HG03135 (cell line): ENCODE results near the gene MALT1.

Source experiments
- ATAC-seq: cut with Tn5 transposase; IDR thresholded peaks from one replicate; pipeline ENCODE4 v1.9.1; 2021; ENCODE audit warnings: mild to moderate bottlenecking, moderate library complexity; ENCODE audit not compliant: unreplicated experiment

The MALT1 gene

DNA sequence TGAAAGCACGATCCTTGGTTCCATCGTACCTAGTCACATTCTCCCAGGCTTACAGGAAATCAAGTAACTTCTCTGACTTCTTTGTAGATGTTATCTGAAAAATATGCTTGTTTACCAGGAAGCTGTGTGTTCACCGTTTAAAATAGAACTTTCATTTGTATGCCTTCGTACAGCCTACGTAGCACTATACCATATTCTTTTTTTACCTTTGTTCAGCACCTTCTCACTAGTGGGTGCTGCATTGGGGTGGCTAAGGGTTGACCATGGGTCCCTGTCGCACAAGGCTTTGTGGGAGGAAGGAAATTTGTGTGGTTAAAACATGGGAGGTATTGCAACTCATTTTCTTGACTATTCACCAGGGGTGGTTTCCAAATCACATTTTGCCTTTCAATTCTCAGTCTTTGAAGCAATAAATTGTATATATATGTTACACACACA, 16.6 kb downstream of the MALT1 start:
- ATAC-seq = peak; percentile 73

DNA sequence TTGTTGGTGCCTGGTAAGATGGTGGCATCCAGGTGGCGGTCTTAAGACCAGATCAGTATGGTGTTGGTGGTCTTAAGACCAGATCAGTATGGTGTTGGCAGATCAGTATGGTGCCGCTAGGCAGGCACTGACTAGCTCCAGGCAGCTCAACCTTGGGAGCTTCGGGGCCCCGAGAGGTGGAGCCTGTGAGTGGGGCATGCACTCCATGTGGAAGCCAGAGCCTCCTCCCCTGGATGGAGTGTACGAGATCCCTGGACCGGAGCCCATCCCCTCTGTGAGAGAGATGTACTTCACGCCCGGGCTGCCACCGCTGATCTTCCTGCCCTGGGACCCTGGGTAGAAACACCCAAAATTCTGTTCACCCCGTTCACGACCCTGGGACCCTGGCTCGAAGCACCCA, 19.0 kb downstream of the MALT1 start:
- ATAC-seq = no peak

DNA sequence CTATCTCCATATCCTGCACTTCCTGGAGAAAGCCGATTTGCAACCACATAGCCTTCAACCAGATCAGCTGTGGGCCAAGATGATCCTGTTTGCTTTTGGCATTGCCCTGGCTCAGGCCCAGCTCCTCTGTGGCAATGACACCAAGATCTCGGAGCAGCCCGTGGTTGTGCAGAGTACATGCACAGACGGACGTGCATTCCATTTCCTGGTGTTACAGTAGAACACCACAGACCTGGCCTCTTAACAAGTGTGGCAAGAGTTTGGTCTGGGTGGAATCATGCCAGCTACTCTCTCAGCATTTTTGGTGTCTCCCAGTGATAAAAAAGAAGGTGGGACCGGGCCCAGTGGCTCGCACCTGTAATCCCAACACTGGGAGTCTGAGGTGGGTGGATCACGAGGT, 20.0 kb downstream of the MALT1 start:
- ATAC-seq = no peak

DNA sequence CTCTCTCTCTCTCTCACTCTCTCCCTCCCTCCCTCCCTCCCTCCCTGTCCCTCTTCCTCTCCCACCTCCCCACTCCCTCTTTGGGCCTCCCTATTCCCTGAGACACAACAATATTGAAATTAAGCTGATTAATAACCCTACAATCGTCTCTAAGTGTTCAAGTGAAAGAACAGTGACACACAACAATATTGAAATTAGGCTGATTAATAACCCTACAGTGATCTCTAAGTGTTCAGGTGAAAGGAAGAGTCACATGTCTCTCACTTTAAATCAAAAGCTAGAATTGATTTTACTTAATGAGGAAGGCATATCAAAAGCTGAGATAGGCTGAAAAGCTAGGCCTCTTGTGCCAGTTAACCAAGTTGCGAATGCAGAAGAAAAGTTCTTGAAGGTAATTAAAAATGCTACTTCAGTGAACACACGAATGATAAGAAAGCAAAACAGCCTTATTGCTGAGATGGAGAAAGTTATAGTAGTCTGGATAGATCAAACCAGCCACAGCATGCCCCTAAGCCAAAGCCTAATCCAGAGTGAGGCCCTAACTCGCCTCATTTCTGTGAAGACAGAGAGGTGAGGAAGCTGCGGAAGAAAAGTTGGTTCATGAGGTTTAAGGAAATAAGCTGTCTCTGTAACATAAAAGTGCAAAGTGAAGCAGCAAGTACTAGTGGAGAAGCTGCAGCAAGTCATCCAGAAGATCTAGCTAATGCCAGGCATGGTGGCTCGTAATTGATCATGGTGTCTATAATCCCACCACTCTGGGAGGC, 21.3 kb downstream of the MALT1 start:
- ATAC-seq = no peak

DNA sequence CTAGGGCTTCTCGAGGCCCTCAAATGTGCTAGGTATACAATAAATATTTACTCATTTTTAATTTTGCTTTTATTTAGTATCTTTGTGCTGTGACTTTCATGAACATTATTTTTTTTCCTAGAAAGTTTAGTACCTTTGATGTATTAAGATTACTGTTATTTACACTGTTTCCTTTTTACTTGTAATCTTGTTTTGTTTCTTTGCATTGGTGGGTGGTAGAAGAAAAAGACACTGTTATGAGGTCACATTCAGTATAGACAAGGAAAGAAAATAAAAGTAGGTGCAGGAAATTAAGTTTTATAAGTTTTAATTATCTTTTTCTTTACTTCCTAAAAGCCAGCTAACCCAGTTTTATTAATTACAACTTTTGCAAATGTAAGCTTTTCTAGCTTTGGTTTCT, 23.0 kb downstream of the MALT1 start:
- ATAC-seq = no peak

DNA sequence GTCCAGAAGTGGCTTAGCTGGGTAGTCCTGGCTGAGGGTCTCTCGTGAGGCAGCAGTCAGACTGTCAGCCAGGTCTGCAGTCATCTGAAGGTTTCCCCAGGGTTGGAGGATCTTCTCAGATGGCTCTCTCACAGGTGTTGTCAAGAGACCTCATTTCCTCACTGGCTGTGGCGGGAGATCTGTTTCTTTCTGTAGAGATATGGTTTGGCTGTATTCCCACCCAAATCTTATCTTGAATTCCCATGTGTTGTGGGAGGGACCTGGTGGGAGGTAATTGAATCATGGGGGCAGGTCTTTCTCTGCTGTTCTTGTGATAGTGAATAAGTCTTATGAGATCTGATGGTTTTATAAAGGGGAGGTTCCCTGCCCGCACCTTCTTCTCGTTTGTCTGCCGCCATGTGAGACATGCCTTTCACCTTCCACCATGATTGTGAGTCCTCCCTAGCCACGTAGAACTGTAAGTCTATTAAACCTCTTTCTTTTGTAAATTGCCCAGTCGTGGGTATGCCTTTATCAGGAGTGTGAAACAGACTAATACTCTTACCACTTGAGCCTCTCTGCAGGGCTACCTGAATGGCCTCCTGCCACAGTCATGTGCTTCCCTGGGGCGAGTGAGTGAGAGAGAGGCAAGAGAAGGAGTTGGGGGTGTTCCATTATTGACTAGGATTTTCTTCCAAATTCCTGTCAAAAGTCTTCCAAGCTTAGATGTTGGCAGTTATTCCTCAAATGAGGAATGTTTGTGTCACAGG, 23.6 kb downstream of the MALT1 start:
- no peak for ATAC-seq

DNA sequence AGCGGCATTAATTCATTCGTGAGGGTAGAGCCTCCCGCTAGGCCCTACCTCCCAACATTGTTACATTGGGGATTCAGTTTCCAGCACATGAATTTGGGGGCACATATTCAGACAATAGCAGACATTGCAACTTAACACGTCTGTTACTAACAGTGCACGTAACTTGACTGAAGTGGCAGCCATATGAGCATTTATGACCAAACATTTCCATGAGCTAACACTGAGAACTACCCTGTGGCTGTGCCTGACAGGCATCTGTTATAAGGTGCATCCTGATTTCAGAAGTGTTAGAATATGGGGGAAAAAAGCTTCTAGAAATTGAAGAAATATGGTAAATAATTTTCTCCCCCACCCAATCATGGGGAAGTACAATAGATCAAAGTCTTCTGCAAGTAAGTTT, 24.5 kb downstream of the MALT1 start:
- ATAC-seq = no peak

DNA sequence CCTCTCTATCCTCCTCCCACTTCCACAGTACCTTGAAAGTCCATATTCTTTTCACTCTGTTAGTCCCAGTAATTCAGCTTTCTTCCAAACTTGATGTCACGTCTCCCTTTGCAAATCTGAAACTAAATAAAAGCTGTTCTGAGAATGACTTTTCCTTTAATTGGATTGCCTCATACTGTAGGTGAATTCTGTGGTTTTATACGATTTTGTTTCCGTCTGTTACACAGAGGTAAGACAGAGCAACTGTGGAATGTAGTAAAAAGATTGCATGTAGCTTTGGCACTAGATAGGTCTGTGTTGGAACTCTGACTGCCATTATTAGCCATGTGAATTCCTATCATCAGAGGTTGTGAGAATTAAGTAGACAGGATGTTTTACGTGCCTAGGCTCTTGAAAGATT, 25.9 kb downstream of the MALT1 start:
- no peak for ATAC-seq

DNA sequence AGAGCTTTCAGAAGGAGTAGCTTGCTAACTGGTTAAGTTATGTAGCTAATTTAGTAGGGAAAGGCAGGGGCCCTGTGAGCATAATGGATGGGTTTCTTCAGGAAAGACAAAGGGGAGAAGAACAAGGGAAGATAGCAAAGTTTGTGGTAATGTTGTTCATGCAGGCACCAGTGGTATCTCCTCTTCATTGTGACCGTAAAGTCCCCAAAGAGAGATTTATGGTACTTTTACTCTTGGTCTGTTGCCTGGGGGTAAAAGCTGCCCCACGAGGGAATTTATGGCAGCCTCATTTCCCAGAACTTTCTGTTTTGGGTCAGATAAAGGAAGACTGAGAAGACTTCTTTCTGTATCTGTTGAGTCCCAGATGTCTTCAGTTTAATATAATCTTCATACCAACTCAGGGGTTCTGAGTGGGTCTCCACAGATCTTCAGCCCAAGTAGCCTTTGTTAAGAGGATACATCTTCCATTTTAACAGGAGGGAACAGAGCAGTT, 27.5 kb downstream of the MALT1 start:
- ATAC-seq = no peak

DNA sequence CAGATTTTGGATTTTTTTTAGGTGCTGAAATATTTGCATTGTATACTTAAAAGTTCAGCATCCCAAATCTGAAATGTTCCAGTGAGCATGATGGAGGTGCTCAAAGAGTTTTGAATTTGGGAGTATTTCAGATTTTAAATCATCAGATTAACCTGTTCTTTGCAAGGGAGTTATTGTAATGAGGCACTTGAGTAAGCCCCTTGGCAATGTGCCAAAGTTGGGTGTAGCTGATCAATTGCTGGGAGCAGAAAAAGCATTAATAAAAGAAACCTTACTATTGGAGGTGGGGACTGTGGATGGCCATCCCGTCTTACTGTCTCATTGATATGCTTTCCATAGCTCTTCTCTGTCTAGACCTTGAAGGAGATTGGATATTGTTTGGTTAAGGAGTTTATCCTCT, 28.3 kb downstream of the MALT1 start:
- no peak for ATAC-seq

DNA sequence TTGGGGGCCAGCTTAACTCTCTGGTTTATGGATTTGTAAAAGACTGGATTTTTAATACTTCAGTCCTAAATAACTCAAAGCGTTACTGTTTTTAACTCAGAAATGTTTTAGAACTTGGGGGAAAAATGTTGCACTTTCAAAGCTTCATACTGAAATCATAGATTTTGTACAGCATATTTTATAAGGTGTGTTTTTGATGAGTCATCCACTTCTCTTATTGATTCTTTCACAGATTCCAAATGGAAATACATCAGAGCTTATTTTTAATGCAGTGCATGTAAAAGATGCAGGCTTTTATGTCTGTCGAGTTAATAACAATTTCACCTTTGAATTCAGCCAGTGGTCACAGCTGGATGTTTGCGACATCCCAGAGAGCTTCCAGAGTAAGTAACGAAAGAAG, 28.9 kb downstream of the MALT1 start:
- ATAC-seq = no peak

DNA sequence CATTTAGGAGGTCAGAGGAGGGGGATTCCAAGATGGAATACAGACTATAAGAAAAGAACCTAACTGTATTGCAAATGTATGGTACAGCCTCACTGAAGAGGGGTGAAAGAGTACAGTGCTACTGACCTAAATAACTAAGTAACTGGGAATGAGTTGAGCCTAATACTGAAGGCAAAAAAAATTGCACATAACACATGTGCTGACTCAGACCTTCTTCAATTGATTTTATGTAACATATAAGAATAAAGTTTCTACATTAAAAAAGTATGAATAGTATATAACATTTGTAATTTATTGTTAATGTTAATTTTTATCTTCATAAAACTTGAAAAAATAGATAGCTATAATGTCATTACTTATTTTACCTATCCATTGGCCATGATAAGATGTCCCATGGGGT, 41.7 kb downstream of the MALT1 start:
- no peak for ATAC-seq

DNA sequence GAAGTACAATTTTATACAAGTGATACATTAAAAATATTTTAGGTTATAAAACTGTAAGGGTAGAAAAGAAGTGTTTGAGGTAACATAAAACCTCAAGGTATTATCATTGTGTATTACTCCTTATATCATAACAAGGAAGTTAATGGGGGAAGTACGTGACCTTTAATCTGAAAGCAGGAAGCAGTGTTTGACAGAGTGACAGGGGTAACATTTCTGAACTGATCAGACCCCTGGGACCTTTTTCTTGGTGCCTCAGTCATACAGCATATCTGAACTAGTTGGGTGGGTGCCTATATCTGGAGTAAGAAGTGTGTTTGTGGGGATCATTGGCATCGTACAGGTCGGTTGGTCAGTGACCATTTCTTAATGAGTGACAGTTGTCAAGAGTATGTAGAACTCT, 43.0 kb downstream of the MALT1 start:
- ATAC-seq = no peak

DNA sequence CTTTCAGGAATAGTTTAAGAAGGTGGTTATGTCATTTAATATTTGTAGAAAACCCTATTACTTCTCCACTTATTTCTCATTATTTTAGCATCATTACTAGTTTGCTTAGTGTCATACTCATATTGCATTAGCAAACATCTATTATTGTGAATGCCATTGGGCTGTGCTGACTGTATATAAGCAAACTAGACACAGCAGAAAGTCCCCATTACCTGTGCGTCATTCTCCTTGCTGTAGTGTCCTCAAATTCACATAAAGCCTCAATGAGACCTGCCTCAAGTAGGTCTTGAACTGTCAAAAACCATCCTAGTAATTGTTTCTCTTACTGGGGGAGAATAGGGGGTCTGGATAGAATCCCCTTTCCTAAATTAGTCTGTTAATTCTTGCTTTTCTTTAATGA, 43.6 kb downstream of the MALT1 start:
- ATAC-seq = no peak

DNA sequence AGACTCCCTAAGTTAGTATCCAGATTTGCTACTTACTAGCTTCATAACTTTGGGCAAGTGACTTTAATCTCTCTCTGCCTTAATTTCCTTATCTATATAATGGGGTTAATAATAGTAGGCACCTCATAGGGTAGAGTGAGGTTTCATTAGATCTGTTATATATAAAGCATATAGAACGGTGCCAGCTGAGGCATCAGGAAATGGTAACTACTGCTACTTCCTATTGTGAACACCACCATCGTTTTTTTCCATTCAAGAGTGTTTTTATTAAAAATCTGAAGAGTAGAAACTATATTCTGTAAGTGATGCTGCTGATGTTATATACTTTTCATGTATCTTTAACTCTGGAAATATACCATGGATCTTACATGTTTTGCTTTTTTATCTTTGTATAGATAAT, 44.3 kb downstream of the MALT1 start:
- ATAC-seq = no peak

DNA sequence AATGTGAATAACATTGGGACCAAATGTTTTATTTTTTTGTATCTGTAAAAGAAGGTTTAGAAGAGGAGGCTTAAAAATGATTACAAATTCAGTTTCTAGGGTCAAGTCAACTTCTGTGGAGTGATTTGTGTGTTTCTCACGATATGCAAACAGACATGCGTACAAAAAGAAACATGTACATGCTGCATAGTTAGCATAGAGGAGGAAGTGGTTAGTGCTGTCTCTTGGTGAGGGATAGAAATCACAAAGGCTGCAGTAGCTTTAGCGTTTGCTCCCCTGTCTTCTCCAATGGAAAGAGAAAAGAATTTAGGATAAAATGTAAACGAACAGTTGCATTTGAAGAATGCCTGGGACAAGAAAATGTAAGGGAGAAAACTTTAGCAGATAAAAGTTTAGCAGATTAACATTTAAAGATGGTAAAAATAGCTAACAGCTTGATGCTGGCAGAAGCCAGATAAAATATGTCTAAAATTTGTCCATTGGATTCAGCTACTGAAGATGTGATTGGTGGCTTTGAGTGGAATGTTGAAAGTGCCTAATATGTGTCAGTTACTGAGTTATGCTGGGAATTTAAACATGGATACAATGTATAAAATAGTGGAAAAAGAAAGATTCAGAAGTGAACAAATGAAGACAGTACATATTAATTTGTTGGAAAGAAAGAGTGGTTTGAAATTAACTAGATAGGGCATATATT, 44.9 kb downstream of the MALT1 start:
- no peak for ATAC-seq

DNA sequence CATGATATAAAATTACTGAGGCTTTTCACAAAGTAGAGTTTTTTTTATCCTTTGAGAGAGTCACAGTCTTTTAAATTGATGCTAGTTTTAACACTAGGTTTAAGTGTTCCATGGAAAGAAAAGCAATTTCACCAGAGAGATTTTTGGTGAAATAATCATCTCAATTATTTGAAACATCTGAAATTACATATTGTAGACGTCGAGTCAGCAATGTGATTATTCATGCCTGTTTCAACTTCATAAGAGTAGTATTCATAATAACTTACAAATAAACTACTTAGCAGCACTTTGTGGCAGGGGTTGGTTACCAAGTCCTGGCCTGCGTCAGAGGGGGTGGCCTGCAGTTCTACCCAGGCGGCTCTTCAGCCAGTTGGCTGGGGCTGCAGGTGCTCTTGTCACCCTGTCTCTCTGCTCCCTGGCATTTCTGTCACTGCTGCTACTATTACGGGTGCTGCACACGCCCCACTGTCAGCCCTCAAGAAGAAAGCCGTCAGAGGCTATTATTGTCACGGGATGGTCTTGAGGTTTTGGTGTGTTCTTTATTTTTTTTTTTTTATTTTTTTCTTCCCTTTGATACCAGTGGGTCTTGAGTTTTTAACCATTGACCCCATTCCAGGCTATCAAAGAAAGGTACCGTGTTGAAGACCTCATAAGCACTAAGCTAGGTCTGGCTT, 50.4 kb downstream of the MALT1 start:
- ATAC-seq = no peak

DNA sequence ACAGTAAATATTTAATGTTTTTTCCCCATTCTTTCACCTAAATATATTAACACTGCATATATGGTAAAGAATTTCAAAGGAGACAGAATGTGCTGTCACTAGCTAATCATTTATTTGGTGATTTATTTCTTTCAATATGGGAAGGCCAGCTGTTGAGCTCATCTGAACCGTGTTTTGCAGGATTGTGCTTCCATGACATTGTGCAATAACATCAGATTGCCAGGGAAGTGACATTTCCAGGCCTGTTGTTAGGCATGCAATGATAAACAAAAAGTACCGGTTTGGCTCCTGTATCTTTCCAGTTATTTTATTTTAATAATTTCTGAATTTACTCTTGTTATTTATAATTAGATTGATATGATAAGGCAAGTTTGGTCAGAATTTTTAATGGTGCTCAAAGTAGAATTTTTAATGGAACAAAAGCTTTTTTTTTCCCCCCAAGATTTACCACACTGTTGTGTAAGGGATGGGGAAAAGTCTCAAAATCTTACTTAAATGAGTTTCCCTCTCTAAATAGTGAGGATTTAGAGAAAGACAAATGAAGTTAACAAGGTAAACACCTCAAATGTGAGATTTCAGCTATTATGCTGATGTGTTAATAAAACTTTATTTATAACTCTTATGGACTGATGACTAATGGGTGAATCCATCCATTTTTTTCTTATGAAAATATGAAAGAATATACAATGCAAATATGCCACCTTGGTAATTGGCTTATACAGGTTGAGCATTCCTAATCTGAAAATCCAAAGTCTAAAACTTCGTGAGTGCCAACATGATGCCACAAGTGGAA, 52.7 kb downstream of the MALT1 start:
- no peak for ATAC-seq

DNA sequence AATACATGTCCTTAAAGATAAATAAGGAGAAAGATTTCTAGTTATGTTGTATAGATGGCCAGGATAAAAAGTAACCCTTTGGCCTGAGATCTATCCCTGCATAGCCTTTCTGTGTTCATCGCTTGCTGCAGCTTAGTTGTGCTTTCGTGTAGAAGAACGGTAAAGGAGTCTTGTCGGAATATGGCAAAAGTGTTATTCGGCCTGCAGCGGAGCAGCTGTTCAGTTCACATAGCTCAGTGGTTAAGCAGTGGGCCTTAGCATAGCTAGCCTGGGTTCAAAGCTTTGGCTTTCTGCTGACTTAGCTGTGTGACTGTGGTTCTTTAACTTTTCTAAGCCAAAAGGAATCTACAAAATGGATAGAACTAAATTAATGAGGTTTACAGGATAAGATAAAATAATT, 55.4 kb downstream of the MALT1 start:
- no peak for ATAC-seq

DNA sequence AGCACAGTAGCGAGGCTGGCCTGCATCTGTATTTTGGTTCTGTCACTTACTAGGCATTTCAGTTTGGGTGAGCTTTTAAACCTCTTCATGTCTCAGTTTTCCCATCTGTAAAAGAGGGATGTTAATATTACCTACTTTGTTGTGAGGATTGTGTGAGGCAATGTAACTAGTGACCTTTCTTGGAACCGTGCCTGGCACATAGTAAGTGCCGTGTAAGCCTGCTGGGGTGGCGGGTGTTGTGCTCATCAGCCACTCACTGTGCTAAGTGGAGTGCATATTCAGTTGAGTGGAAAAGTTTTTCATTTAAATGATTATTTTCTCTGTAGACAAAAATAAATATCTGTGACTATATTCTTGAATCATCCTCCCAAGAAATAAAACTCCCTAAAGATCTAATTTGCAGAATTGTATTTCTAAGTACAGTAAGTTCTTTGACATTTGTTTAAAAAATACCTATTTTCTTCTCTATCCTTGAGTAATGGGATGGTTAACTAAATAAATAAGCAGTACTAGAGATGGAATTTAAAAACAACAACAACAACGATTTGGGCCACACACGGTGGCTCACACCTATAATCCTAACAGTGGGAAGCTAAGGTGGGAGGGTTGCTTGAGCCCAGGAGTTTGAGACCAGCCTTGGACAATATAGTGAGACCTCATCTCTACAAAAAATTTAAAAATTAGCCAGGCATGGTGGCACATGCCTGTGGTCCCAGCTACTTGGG, 56.7 kb downstream of the MALT1 start:
- no peak for ATAC-seq
